ENCODE measurements around the gene CDKN2D.

- TF ChIP-seq CTCF (IDR thresholded peaks at IDR 0.05) = no peak
- TF ChIP-seq POLR2A (IDR thresholded peaks at IDR 0.05) = no peak
- TF ChIP-seq EP300 (IDR thresholded peaks at IDR 0.05) = no peak
These were observed 1.1 kb downstream of the CDKN2D start for GRCh38 chr19:10567656-10568055.

All from tibial nerve (tissue), 4 donors.